Measurements from ENCODE around the gene WDR36.

DNA sequence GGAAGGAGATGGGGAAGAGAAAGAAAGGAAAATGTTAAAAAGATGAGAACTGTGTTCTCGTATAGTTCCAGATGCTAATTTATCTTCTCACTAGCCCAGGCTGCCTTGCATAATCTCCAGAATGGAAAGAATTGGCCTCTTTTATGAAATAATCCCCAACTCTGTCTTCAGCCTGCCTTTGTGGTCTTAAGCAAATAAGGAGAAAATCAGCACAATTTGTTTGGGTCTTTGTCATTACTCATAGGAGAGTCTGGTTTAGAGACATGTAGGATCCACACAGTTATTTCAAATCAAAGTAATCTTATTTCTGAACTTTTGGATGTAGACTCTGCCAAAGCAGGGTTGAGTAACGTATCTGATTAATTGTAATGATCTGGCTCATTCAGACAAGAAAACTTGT, 81.3 kb downstream of the WDR36 start:
- TF ChIP-seq, protein P1, sequence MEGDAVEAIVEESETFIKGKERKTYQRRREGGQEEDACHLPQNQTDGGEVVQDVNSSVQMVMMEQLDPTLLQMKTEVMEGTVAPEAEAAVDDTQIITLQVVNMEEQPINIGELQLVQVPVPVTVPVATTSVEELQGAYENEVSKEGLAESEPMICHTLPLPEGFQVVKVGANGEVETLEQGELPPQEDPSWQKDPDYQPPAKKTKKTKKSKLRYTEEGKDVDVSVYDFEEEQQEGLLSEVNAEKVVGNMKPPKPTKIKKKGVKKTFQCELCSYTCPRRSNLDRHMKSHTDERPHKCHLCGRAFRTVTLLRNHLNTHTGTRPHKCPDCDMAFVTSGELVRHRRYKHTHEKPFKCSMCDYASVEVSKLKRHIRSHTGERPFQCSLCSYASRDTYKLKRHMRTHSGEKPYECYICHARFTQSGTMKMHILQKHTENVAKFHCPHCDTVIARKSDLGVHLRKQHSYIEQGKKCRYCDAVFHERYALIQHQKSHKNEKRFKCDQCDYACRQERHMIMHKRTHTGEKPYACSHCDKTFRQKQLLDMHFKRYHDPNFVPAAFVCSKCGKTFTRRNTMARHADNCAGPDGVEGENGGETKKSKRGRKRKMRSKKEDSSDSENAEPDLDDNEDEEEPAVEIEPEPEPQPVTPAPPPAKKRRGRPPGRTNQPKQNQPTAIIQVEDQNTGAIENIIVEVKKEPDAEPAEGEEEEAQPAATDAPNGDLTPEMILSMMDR (IDR thresholded peaks at IDR 0.05 in 4 of 5, conservative IDR thresholded peaks at IDR 0.05 in 1 of 5), result no peak
- no peak for TF ChIP-seq POLR2A (IDR thresholded peaks at IDR 0.05)
